Measurements from ENCODE around the gene FGF14.
"Not testable (repeated sequence)": the region's sequence is repeated elsewhere in the genome, so short reads cannot be mapped to it uniquely, and the experiment has no call there.

FGF14 gene

DNA sequence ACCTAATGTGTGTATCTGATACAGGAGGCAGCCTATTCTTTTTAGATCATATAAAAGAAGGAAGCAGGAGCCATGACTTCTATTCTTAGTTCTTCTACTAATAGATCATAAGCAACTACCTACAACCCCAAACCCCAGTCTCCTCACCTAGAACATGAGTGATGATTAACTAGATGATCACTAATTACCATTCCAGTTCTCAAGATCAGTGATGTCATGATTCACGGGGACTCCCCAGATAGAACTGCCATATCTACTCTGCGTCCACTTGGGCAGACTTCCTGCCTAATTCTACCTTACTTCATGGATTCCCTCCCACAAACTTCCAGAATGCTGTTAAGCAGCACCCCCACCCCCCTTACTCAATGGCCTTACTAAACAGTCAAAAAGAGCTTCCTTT is 380.1 kb downstream of the FGF14 start:
- DNase-seq (ENCODE audit: low spot score), result no peak
- TF ChIP-seq, protein P1, sequence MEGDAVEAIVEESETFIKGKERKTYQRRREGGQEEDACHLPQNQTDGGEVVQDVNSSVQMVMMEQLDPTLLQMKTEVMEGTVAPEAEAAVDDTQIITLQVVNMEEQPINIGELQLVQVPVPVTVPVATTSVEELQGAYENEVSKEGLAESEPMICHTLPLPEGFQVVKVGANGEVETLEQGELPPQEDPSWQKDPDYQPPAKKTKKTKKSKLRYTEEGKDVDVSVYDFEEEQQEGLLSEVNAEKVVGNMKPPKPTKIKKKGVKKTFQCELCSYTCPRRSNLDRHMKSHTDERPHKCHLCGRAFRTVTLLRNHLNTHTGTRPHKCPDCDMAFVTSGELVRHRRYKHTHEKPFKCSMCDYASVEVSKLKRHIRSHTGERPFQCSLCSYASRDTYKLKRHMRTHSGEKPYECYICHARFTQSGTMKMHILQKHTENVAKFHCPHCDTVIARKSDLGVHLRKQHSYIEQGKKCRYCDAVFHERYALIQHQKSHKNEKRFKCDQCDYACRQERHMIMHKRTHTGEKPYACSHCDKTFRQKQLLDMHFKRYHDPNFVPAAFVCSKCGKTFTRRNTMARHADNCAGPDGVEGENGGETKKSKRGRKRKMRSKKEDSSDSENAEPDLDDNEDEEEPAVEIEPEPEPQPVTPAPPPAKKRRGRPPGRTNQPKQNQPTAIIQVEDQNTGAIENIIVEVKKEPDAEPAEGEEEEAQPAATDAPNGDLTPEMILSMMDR (IDR thresholded peaks at IDR 0.05; ENCODE audit: extremely low read depth, missing control alignments), result no peak

DNA sequence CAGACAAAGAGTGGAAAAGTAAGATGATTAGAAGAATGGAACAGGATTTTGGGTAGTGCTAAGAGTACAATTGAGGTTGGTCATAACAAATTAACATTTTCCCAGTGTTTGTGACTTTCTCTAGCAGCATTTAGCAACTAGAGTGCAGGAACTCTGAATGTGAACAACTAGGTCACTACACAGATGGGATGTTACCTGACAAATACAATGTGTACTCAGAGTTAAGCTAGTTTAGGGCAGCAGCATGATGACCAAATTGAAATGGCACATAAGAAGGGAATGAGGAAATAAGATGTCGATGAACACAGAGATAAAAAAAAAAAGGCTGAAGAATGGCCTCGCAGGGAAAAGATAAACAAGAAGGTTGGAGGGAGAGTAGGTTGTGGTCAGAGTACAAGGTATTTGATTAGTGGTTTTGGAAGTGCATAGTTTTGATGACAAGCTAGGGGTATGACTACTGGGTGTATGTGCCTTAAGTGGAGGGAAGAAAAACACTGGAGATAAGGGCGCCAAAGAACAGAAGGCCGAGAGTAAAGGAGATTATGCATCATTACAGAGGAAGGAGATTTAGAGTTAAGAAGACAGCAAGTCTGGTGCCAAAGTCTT is 381.1 kb downstream of the FGF14 start:
- TF ChIP-seq, protein P1 (IDR thresholded peaks at IDR 0.05; ENCODE audit: extremely low read depth, missing control alignments), result no peak
- DNase-seq (ENCODE audit: low spot score), result no peak

DNA sequence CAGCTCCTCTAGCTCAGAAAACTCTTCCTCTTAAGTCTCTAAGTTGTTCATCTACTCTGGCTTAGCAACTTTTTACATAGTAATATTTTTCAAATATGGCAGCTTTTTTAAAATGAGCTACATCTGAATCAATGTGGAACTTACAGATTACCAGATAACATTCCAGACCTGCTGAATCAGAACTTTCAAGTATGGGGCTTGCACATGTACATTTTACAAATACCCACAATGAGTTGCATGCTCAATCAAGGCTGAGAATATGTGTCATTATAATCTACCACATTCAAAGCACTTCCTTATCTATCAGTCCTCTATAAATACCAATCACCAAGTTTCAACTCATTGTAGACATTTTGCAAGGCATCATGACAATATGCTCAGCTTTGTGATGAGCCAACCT is 383.1 kb downstream of the FGF14 start:
- DNase-seq (ENCODE audit: low spot score), result no peak
- TF ChIP-seq, protein P1 (IDR thresholded peaks at IDR 0.05; ENCODE audit: extremely low read depth, missing control alignments), result no peak

DNA sequence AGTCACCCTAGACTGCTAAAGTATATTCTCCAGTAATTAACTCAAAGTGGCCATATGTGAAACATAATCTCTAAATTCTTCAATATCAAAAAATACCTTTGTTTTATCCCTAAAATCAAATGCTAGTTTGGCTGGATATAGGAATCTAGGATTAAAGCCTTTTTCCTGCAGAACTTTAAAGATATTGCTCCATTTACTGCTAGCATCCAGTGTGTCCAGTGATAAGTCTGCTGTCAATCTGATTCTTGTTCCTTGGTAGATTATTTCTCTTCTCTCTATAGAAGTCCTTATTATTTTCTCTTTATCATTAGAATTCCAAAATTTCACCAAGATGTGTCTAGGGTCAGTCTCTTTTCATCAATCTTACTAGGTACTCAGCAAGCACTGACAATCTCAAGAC is 384.6 kb downstream of the FGF14 start:
- DNase-seq (ENCODE audit: low spot score), result no peak
- TF ChIP-seq, protein P1 (IDR thresholded peaks at IDR 0.05; ENCODE audit: extremely low read depth, missing control alignments), result no peak

DNA sequence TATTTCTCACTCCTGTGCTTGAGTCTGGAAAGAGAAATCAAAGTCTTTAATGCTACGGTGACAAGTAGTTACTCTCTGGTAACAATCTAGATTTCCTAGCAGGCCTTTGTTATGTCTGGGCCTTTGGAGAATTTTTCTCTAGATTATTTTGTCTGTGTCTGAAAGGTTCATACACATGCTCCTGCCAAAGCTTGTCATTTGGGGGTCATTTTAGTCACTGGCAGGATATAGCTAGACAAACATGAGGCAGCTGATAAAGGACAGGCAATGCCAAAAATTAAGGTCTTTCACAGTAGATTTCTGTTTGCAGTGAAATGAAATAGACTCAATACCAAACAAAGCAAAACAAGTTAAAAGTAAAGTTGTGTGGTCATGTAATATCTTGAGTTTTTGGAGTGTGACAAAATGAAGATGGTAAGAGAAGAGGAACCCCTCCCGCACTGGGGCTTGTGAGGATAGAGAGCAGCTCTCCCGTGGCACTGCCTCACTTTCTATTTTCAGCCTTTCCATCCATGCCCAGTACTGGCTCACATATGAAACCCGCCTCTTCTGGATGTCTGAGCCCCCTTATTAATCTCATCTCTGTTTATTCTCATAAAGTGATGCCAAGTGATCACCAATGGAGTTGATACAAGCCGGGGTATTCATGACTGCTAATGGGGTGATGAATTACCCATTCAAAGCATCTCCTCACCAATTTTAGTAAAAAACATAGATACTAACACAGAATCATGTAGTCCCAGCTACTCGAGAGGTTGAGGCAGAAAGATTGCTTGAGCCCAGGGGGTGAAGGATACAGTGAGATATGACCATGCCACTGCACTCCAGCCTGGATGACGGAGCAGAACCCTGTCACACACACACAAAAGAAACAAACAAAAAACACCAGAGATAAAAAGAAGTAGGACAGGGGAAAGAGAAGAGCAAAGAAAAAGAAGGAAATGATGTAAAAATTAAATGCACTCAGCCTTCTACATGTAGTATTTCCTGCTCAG is 389.3 kb downstream of the FGF14 start:
- no peak for DNase-seq (ENCODE audit: low spot score)
- TF ChIP-seq, protein P1 (IDR thresholded peaks at IDR 0.05; ENCODE audit: extremely low read depth, missing control alignments), result no peak

DNA sequence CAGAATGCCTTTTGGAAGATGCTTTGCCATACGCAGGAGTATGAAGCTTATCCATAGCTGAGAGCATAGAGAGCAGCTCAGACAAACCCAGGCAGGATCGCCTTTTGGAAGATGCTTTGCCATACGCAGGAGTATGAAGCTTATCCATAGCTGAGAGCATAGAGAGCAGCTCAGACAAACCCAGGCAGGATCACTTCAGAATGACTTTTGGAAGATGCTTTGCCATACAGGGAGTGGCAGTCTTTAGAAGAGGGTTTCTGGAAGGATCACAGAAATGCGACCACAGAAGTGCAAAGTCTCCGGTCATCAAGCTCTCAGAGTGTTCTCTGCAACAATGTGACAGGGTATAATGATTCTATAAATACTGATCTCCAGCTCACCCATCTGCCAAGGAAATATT is 390.4 kb downstream of the FGF14 start:
- not testable (repeated sequence) for DNase-seq (ENCODE audit: low spot score)

DNA sequence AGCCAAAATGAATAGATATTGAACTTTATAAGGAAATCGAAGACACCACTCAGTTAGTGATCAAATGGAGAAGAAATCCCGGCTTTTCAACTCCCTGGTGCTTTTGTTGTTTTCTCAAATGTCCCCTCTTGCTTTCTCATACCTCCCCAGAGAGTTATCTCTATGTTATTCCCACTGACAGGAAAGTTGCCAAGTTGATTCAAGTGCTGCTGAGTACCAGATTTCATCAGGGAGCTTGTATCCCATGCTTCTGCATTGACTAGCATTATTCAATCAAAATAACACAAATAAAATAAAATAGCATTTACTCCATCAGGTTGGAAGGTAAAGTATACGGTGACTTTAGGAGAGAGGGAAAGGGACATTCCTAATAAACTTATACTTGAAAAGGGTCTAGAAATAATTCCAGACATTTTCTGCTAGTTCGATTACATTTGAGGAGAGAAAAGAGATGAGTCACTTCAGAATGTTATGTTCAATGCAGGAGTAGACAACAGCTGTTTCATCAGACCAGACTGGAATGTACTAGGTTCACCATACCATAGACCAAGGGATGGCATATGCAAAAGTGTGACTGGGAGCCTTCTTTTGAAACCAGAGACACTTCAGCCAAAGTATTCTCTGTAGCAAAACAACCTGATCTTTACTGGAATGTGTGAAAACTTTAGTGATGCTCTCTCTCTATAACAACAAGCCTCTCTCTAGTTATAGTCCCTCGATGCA is 397.8 kb downstream of the FGF14 start:
- TF ChIP-seq, protein P1 (IDR thresholded peaks at IDR 0.05; ENCODE audit: extremely low read depth, missing control alignments), result no peak
- DNase-seq (ENCODE audit: low spot score), result no peak

Data from GM20000 (cell line).